Activated CD8-positive, alpha-beta memory T cell treated with anti-CD3 and anti-CD28 coated beads for 48 hours (primary cell): ENCODE results near the gene FADS6.

ENCODE experiments used
- DNase-seq, 3 experiments: peaks; one replicate each; pipeline ENCODE4 v3.0.0-alpha.2; 2020; ENCODE audit warnings: low read depth in 2 of 3, low spot score in 2 of 3

Gene FADS6

GRCh38 chr17:74833501-74834377 lies 59.7 kb downstream of the FADS6 start:
- DNase-seq: no peak

- DNase-seq: no peak
Measured at GRCh38 chr17:74832421-74832820, 61.0 kb downstream of the FADS6 start.

GRCh38 chr17:74831444-74832146 lies 61.8 kb downstream of the FADS6 start:
- no peak for DNase-seq

- DNase-seq: no peak
Measured at GRCh38 chr17:74830861-74831260, 62.6 kb downstream of the FADS6 start.

- DNase-seq: no peak
Measured at GRCh38 chr17:74827800-74828199, 65.6 kb downstream of the FADS6 start.
